Measurements from ENCODE around the gene SHROOM3.

GRCh38 chr4:76578002-76578560, 143.1 kb downstream of the SHROOM3 start:
- TF ChIP-seq REST (IDR thresholded peaks at IDR 0.05; ENCODE audit: low read depth) (no peak), FOXM1 (IDR thresholded peaks at IDR 0.05; ENCODE audit: borderline replicate concordance, low read depth) (no peak), EP300 (IDR thresholded peaks at IDR 0.05; ENCODE audit: borderline replicate concordance) (no peak)

Measured in Ishikawa (cell line).